Thyroid gland (tissue), 4 donors: ENCODE results near the gene SIRT6. TPM values are rescaled to one million over a fixed set of nuclear protein-coding genes. Genes with fewer than 3 reads are reported as not detected.
"Not testable (repeated sequence)": the region's sequence is repeated elsewhere in the genome, so short reads cannot be mapped to it uniquely, and the experiment has no call there.

Experiments used
- DNase-seq, 2 donors: peaks; one replicate each; pipeline ENCODE4 v3.0.0-alpha.2; 2019
- H3K27ac ChIP-seq, 3 donors: fragments of 200-600 bp; sonication (generic); 1 replicate in 2 of 3; 2 replicates in 1 of 3; pipeline ENCODE4 v1.5.1; 2016 to 2019; ENCODE audit warnings: mild to moderate bottlenecking in 1 of 3, moderate library complexity in 1 of 3
- H3K27me3 ChIP-seq: fragments of 200-600 bp; sonication (generic); one replicate; pipeline ENCODE4 v1.5.1; 2019
- H3K36me3 ChIP-seq, 2 donors: fragments of 200-600 bp; sonication (generic); one replicate each; pipeline ENCODE4 v1.5.1; 2016 to 2019
- H3K4me1 ChIP-seq, 2 donors: fragments of 200-600 bp; sonication (generic); one replicate each; pipeline ENCODE4 v1.5.1; 2017 to 2019
- H3K4me3 ChIP-seq, 3 donors: fragments of 200-600 bp; sonication (generic); replicated peaks in 1 of 3; 1 replicate in 2 of 3; 2 replicates in 1 of 3; pipeline ENCODE4 v1.5.1; 2016; ENCODE audit warnings: mild to moderate bottlenecking in 1 of 3
- H3K9me3 ChIP-seq: fragments of 200-600 bp; sonication (generic); one replicate; pipeline ENCODE4 v1.5.1; 2017
- CTCF ChIP-seq, 6 experiments: fragments of 200-600 bp in 3 of 6; fragments of 450-650 bp in 3 of 6; sonication (generic) in 3 of 6; IDR thresholded peaks; one replicate each; pipeline ENCODE4 v1.5.1; 2016 to 2019; ENCODE audit warnings: antibody characterized with exemption in 6 of 6, mild to moderate bottlenecking in 2 of 6, inconsistent platforms in 1 of 6, moderate library complexity in 1 of 6
- POLR2A ChIP-seq, 2 donors: fragments of 450-650 bp; IDR thresholded peaks; one replicate each; pipeline ENCODE4 v1.6.1; 2017; ENCODE audit warnings: antibody characterized with exemption in 2 of 2, mild to moderate bottlenecking in 2 of 2, moderate library complexity in 1 of 2
- WGBS, 2 donors: methylation state at CpG; one replicate each; pipeline ENCODE4 v1.1.5; 2017; 5-methylcytosine and 5-hydroxymethylcytosine counted together
- intact Hi-C: fragments of 100-400 bp; cut with DNase I; formaldehyde crosslinking; loops from one replicate; pipeline ENCODE4 v1.15.1; 2023
- total RNA-seq, 4 donors: library from RNA; depleted of rRNA; stranded (reverse); fragments of >200 nt; gene quantifications; one replicate each; pipeline ENCODE4 v1.2.3, GENCODE V29; 2016

Gene SIRT6
- total RNA-seq, 4 donors from 2014 or later = 11.9 to 39.3 (median 20.0) TPM

- Histone ChIP-seq H3K9me3 (no peaks in the 10 kb centered on the region), H3K27me3 (no peaks in the 10 kb centered on the region), H3K36me3 (no peaks in the 10 kb centered on the region), H3K27ac (no peak overlapping the region), H3K4me1 (no peaks in the 10 kb centered on the region), H3K4me3 (no peak overlapping the region)
- TF ChIP-seq CTCF (IDR thresholded peaks at IDR 0.05) = no peak
- no peak for TF ChIP-seq POLR2A (IDR thresholded peaks at IDR 0.05)
- intact Hi-C loops = no loop called here
- no peak for DNase-seq
- 92 to 94% methylated on average over 8 of the region's 8 CpGs for WGBS, 2 donors
Observed at GRCh38 chr19:4136680-4137088, 45.7 kb downstream of the SIRT6 start.

GRCh38 chr19:4135386-4135785 is 47.0 kb downstream of the SIRT6 start:
- intact Hi-C loops, H3K27me3 ChIP-seq, H3K9me3 ChIP-seq, H3K36me3 ChIP-seq, DNase-seq, H3K4me3 ChIP-seq, H3K27ac ChIP-seq, H3K4me1 ChIP-seq: not testable (repeated sequence)
- WGBS, 2 donors = 89 to 91% methylated on average over 9 of the region's 9 CpGs

GRCh38 chr19:4134351-4134750 is 48.0 kb downstream of the SIRT6 start:
- Histone ChIP-seq H3K27me3 (no peaks in the 10 kb centered on the region), H3K4me1 (no peaks in the 10 kb centered on the region), H3K27ac (no peak overlapping the region), H3K36me3 (no peaks in the 10 kb centered on the region), H3K4me3 (no peak overlapping the region), H3K9me3 (no peaks in the 10 kb centered on the region)
- no peak for TF ChIP-seq CTCF (IDR thresholded peaks at IDR 0.05)
- TF ChIP-seq POLR2A (IDR thresholded peaks at IDR 0.05) = no peak
- intact Hi-C loops = no loop called here
- 45 to 53% methylated on average over 6 of the region's 6 CpGs for WGBS, 2 donors
- DNase-seq = no peak

GRCh38 chr19:4130744-4131438 is 51.5 kb downstream of the SIRT6 start:
- no peak overlapping the region for H3K27ac ChIP-seq
- no peak for DNase-seq
- no peaks in the 10 kb centered on the region for H3K27me3 ChIP-seq
- WGBS, 2 donors = 55 to 61% methylated on average over 8 of the region's 8 CpGs
- intact Hi-C loops = no loop called here
- H3K4me1 ChIP-seq = no peaks in the 10 kb centered on the region
- H3K9me3 ChIP-seq = no peaks in the 10 kb centered on the region
- H3K4me3 ChIP-seq = no peak overlapping the region
- no peaks in the 10 kb centered on the region for H3K36me3 ChIP-seq
- TF ChIP-seq CTCF (IDR thresholded peaks at IDR 0.05) (no peak), POLR2A (IDR thresholded peaks at IDR 0.05) (no peak)

- intact Hi-C loops = loop anchor here (10.0 kb wide), 1 partner anchor 124 kb away; the partner anchor contains the start of gene PIAS4
- not testable (repeated sequence) for H3K9me3 ChIP-seq, H3K27ac ChIP-seq, H3K36me3 ChIP-seq, H3K4me1 ChIP-seq, H3K4me3 ChIP-seq, DNase-seq, H3K27me3 ChIP-seq
- WGBS, 2 donors = 87 to 94% methylated on average over 7 of the region's 7 CpGs
Observed at GRCh38 chr19:4129050-4129449, 53.3 kb downstream of the SIRT6 start.

- not testable (repeated sequence) for H3K4me3 ChIP-seq, H3K36me3 ChIP-seq, H3K9me3 ChIP-seq, H3K27me3 ChIP-seq, DNase-seq, H3K27ac ChIP-seq
- intact Hi-C loops = loop anchor here (10.0 kb wide), 1 partner anchor 123 kb away; the partner anchor contains the start of gene PIAS4
- peaks cover 10 to 14% of the 10 kb centered on the region in 2 donors for H3K4me1 ChIP-seq
- 80 to 88% methylated on average over 4 of the region's 4 CpGs for WGBS, 2 donors
Observed at GRCh38 chr19:4127322-4127721, 55.0 kb downstream of the SIRT6 start.
